RWPE2 (cell line): ENCODE measurements around the gene AIF1.

Experiments
- ATAC-seq: fragments of 200-7000 bp; cut with Tn5 transposase; 3 replicates; pipeline ENCODE4 v1.9.1; 2021; ENCODE audit warnings: low read depth
- DNase-seq: peaks from one replicate; pipeline ENCODE4 v3.0.0-alpha.2; 2020; ENCODE audit warnings: low spot score
- H3K27ac ChIP-seq: fragments of 450-650 bp; 2 replicates; pipeline ENCODE4 v1.5.1; 2017; ENCODE audit warnings: mild to moderate bottlenecking; ENCODE audit not compliant: poor library complexity, severe bottlenecking
- H3K27me3 ChIP-seq: fragments of 250-450 bp; sonication (Bioruptor Pico); 2 replicates; pipeline ENCODE4 v1.5.1; 2021; ENCODE audit warnings: mild to moderate bottlenecking, moderate library complexity; ENCODE audit not compliant: insufficient read depth, poor library complexity, severe bottlenecking
- H3K36me3 ChIP-seq: fragments of 250-450 bp; sonication (Bioruptor Pico); 2 replicates; pipeline ENCODE4 v1.5.1; 2020; ENCODE audit warnings: low read depth, mild to moderate bottlenecking, moderate library complexity
- H3K4me1 ChIP-seq: fragments of 250-450 bp; sonication (Bioruptor Pico); 2 replicates; pipeline ENCODE4 v1.5.1; 2021; ENCODE audit warnings: mild to moderate bottlenecking, moderate library complexity; ENCODE audit not compliant: insufficient read depth, poor library complexity, severe bottlenecking
- H3K4me3 ChIP-seq: fragments of 250-450 bp; sonication (Bioruptor Pico); 2 replicates; pipeline ENCODE4 v1.5.1; 2021; ENCODE audit warnings: mild to moderate bottlenecking, moderate library complexity; ENCODE audit not compliant: severe bottlenecking
- H3K9me3 ChIP-seq: fragments of 250-450 bp; sonication (Bioruptor Pico); 2 replicates; pipeline ENCODE4 v1.5.1; 2021; ENCODE audit warnings: mild to moderate bottlenecking, moderate library complexity; ENCODE audit not compliant: severe bottlenecking
- TF ChIP-seq, protein P1 (sequence below): fragments of 450-650 bp; IDR thresholded peaks from one replicate; pipeline ENCODE4 v1.5.1; 2017; ENCODE audit warnings: mild to moderate bottlenecking, moderate library complexity; ENCODE audit not compliant: poor library complexity, severe bottlenecking

AIF1 gene

GRCh38 chr6:31658158-31658688, 43.2 kb downstream of the AIF1 start:
- H3K27ac ChIP-seq: no peak overlapping the region

GRCh38 chr6:31658983-31659648, 44.1 kb downstream of the AIF1 start:
- Histone ChIP-seq H3K27me3 (no peaks in the 10 kb centered on the region), H3K9me3 (no peaks in the 10 kb centered on the region), H3K4me1 (peaks cover 10% of the 10 kb centered on the region), H3K36me3 (peaks cover 11% of the 10 kb centered on the region), H3K27ac (peak overlapping the region; percentile 68), H3K4me3 (peak overlapping the region; percentile 50)
- ATAC-seq (no peak), DNase-seq (no peak)
- TF ChIP-seq, protein P1, sequence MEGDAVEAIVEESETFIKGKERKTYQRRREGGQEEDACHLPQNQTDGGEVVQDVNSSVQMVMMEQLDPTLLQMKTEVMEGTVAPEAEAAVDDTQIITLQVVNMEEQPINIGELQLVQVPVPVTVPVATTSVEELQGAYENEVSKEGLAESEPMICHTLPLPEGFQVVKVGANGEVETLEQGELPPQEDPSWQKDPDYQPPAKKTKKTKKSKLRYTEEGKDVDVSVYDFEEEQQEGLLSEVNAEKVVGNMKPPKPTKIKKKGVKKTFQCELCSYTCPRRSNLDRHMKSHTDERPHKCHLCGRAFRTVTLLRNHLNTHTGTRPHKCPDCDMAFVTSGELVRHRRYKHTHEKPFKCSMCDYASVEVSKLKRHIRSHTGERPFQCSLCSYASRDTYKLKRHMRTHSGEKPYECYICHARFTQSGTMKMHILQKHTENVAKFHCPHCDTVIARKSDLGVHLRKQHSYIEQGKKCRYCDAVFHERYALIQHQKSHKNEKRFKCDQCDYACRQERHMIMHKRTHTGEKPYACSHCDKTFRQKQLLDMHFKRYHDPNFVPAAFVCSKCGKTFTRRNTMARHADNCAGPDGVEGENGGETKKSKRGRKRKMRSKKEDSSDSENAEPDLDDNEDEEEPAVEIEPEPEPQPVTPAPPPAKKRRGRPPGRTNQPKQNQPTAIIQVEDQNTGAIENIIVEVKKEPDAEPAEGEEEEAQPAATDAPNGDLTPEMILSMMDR: no peak

More at GRCh38 chr6:31658158-31658688, 43.2 kb downstream of the AIF1 start:
- H3K9me3 ChIP-seq: no peaks in the 10 kb centered on the region
- H3K4me3 ChIP-seq: no peak overlapping the region
- ATAC-seq (no peak), DNase-seq (no peak)
- H3K36me3 ChIP-seq: peaks cover 4% of the 10 kb centered on the region
- TF ChIP-seq, protein P1: no peak
- no peaks in the 10 kb centered on the region for H3K27me3 ChIP-seq
- peaks cover 1% of the 10 kb centered on the region for H3K4me1 ChIP-seq

- Histone ChIP-seq H3K4me3 (peak overlapping the region; percentile 50), H3K27me3 (no peaks in the 10 kb centered on the region), H3K4me1 (peaks cover 13% of the 10 kb centered on the region), H3K9me3 (no peaks in the 10 kb centered on the region), H3K27ac (peak overlapping the region; percentile 68), H3K36me3 (peaks cover 11% of the 10 kb centered on the region)
- TF ChIP-seq, protein P1: no peak
- ATAC-seq (peak; percentile 19), DNase-seq (no peak)
Observed at GRCh38 chr6:31659649-31660380, 44.8 kb downstream of the AIF1 start.

DNA sequence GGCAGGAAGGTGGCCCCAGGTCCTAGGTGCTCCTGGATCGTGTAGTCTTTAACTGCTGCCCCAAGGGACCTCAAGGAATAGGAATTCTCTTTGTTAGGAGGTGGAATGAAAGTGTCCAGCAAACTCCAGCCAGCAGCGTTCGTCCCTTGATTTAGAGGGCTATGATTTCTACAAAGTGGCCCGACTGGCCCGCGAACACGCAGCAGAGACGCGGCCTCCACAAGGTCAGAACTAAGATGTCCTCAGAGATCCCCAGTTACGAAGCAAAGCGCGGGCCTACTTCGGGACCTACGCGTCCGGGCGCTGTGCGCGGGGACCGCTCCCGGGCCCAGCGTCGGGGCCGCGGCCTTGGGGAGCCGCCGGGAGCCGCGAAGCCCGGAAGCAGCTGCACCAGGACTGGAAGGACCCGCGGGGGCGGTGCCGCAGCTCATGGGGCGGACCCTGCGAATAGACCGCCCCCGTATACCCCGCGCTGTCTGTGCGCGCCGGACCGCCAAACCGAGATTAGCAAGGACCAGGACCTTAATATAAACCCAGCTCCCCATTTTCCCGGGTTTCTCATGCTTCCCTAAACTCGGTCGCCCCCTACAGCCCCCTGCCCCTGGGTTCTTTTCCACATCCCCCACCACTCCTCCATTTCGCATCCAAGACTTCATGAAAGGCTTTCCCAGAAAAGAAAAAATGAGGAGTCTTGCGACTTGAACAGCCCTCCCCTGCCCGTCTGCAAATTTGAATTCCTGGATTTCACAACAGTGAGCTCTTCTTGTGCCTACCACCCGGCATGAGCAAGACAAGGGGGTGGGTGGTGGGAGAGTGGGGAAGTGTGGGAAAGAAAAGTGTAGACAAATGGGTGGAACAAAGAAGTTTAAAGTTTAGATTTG, 45.6 kb downstream of the AIF1 start, which contains the start of gene C6orf47:
Gene C6orf47, minus strand, starts transcription at position 398 of the 881 bp plus-strand sequence. CDS start 831 bp downstream, outside the sequence.
- H3K4me3 ChIP-seq: peak within 1 kb of the TSS; percentile 50
- H3K27ac ChIP-seq: peak within 1 kb of the TSS; percentile 68
- TF ChIP-seq, protein P1: no peak
- DNase-seq: peak; percentile 86
- H3K4me1 ChIP-seq: peaks cover 13% of the 10 kb centered on the region
- H3K36me3 ChIP-seq: peaks cover 11% of the 10 kb centered on the region
- peak; percentile 82 for ATAC-seq
- H3K9me3 ChIP-seq: no peaks in the 10 kb centered on the region
- no peaks in the 10 kb centered on the region for H3K27me3 ChIP-seq
